Measurements from ENCODE around the gene DHPS.

Gene DHPS

GRCh38 chr19:12628040-12629022 lies 53.3 kb downstream of the DHPS start:
- TF ChIP-seq, protein P1, sequence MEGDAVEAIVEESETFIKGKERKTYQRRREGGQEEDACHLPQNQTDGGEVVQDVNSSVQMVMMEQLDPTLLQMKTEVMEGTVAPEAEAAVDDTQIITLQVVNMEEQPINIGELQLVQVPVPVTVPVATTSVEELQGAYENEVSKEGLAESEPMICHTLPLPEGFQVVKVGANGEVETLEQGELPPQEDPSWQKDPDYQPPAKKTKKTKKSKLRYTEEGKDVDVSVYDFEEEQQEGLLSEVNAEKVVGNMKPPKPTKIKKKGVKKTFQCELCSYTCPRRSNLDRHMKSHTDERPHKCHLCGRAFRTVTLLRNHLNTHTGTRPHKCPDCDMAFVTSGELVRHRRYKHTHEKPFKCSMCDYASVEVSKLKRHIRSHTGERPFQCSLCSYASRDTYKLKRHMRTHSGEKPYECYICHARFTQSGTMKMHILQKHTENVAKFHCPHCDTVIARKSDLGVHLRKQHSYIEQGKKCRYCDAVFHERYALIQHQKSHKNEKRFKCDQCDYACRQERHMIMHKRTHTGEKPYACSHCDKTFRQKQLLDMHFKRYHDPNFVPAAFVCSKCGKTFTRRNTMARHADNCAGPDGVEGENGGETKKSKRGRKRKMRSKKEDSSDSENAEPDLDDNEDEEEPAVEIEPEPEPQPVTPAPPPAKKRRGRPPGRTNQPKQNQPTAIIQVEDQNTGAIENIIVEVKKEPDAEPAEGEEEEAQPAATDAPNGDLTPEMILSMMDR (IDR thresholded peaks at IDR 0.05): no peak

GRCh38 chr19:12626958-12627357 lies 54.7 kb downstream of the DHPS start:
- TF ChIP-seq, protein P1 (IDR thresholded peaks at IDR 0.05): no peak

Measured in LNCAP (cell line).